H1 (cell line): Measurements from ENCODE around the gene PSIP1. TPM values are rescaled to one million over a fixed set of nuclear protein-coding genes. Genes with fewer than 3 reads are reported as not detected.

ENCODE experiments used
- CTCF ChIA-PET: fragments of 300-600 bp; sonication (Branson Sonifier 250); formaldehyde crosslinking; loops from one replicate; lab custom pipeline; 2021; ENCODE audit not compliant: partially characterized antibody; lab: Charles Lee
- POLR2A ChIA-PET: fragments of 300-600 bp; sonication (Branson Sonifier 250); formaldehyde crosslinking; loops from one replicate; lab custom pipeline; 2021; ENCODE audit warnings: inconsistent platforms; ENCODE audit not compliant: partially characterized antibody; lab: Charles Lee
- DNase-seq, 2 experiments: peaks; one replicate each; pipeline versions ENCODE4 v3.0.0 to v3.0.0-alpha.2; 2010 to 2022; ENCODE audit warnings: low spot score in 2 of 2, low read depth in 1 of 2, mixed read lengths in 1 of 2
- FAIRE-seq: peaks from 2 replicates; lab custom pipeline; 2011; peaks lifted over from hg19 to GRCh38; lab: Jason Lieb, UNC
- H2AFZ ChIP-seq: 2 replicates; pipeline ENCODE4 v1.8.1; 2012; ENCODE audit warnings: low read length, inconsistent platforms
- H2AK5ac ChIP-seq: 2 replicates; pipeline ENCODE4 v1.6.1; 2013; ENCODE audit warnings: low read depth, low read length
- H2BK120ac ChIP-seq: replicated peaks from 2 replicates; pipeline ENCODE3; 2013; ENCODE audit warnings: low read depth, low read length, inconsistent platforms
- H2BK12ac ChIP-seq: 2 replicates; pipeline ENCODE4 v1.6.1; 2013; ENCODE audit warnings: low read depth, low read length
- H2BK15ac ChIP-seq: 2 replicates; pipeline ENCODE4 v1.6.1; 2013; ENCODE audit warnings: low read length
- H2BK20ac ChIP-seq: 2 replicates; pipeline ENCODE4 v1.6.1; 2013; ENCODE audit warnings: low read length
- H2BK5ac ChIP-seq: 2 replicates; pipeline ENCODE4 v1.6.1; 2013; ENCODE audit warnings: low read depth, low read length
- H3K14ac ChIP-seq: 2 replicates; pipeline ENCODE4 v1.6.1; 2013; ENCODE audit warnings: inconsistent platforms; ENCODE audit not compliant: insufficient read length
- H3K18ac ChIP-seq: 2 replicates; pipeline ENCODE4 v1.6.1; 2013; ENCODE audit warnings: low read length; ENCODE audit errors: extremely low read depth
- H3K23ac ChIP-seq: 2 replicates; pipeline ENCODE4 v1.6.1; 2013; ENCODE audit warnings: inconsistent platforms; ENCODE audit not compliant: insufficient read length
- H3K23me2 ChIP-seq: 2 replicates; pipeline ENCODE4 v1.6.1; 2013; ENCODE audit warnings: low read depth, low read length
- H3K27ac ChIP-seq: 2 replicates; pipeline ENCODE4 v1.6.1; 2011; ENCODE audit warnings: low read depth, low read length, inconsistent platforms
- H3K27me3 ChIP-seq, 4 experiments: replicated peaks in 1 of 4; 1 replicate in 1 of 4; 2 replicates in 3 of 4; pipeline versions ENCODE4 v1.6.1 to v1.8.1; 2011 to 2013; ENCODE audit warnings: low read length in 3 of 4, mild to moderate bottlenecking in 3 of 4, inconsistent platforms in 2 of 4, mixed read lengths in 2 of 4, moderate library complexity in 1 of 4; ENCODE audit not compliant: control insufficient read depth in 3 of 4, insufficient read depth in 3 of 4; ENCODE audit errors: extremely low read depth in 1 of 4
- H3K36me3 ChIP-seq, 4 experiments: 2 replicates each; pipeline versions ENCODE4 v1.6.1 to v1.8.1; 2011 to 2013; ENCODE audit warnings: mild to moderate bottlenecking in 4 of 4, low read length in 3 of 4, moderate library complexity in 2 of 4, control low read depth in 1 of 4, inconsistent platforms in 1 of 4; ENCODE audit not compliant: insufficient read depth in 4 of 4, control insufficient read depth in 2 of 4
- H3K4ac ChIP-seq: replicated peaks from 2 replicates; pipeline ENCODE3; 2013; ENCODE audit warnings: low read length, low read depth, mixed read lengths, inconsistent platforms; ENCODE audit not compliant: insufficient read length
- H3K4me1 ChIP-seq, 4 experiments: replicated peaks in 1 of 4; 1 replicate in 1 of 4; 2 replicates in 3 of 4; pipeline versions ENCODE4 v1.6.1 to v1.8.1; 2011 to 2013; ENCODE audit warnings: low read length in 3 of 4, inconsistent platforms in 2 of 4, mixed read lengths in 1 of 4; ENCODE audit not compliant: insufficient read depth in 4 of 4, control insufficient read depth in 3 of 4
- H3K4me2 ChIP-seq, 2 experiments: 2 replicates each; pipeline versions ENCODE4 v1.6.1 to v1.8.1; 2011 to 2013; ENCODE audit warnings: low read depth in 2 of 2, low read length in 2 of 2, control low read depth in 1 of 2, inconsistent platforms in 1 of 2, mild to moderate bottlenecking in 1 of 2; ENCODE audit not compliant: insufficient read depth in 1 of 2
- H3K4me3 ChIP-seq, 4 experiments: fragments of 200-600, 300-600 bp in 1 of 4; sonication (generic), shearing (Covaris generic), sonication (Bioruptor Twin) in 1 of 4; 2 replicates each; pipeline versions ENCODE4 v1.5.1 to v1.8.1; 2011 to 2016; ENCODE audit warnings: low read length in 4 of 4, low read depth in 3 of 4, control low read depth in 2 of 4, inconsistent platforms in 2 of 4, mild to moderate bottlenecking in 2 of 4, mixed read lengths in 1 of 4, moderate library complexity in 1 of 4; ENCODE audit not compliant: insufficient read depth in 2 of 4; ENCODE audit errors: extremely low read depth in 1 of 4
- H3K56ac ChIP-seq: replicated peaks from 2 replicates; pipeline ENCODE3; 2013; ENCODE audit warnings: low read depth, mild to moderate bottlenecking, mixed read lengths, low read length, inconsistent platforms; ENCODE audit not compliant: insufficient read length
- H3K79me1 ChIP-seq: 2 replicates; pipeline ENCODE4 v1.6.1; 2013; ENCODE audit warnings: low read depth, low read length, control low read depth
- H3K79me2 ChIP-seq, 2 experiments: 2 replicates each; pipeline versions ENCODE4 v1.6.1 to v1.8.1; 2012 to 2013; ENCODE audit warnings: low read length in 2 of 2, mild to moderate bottlenecking in 2 of 2, inconsistent platforms in 1 of 2; ENCODE audit not compliant: insufficient read depth in 2 of 2, control insufficient read depth in 1 of 2
- H3K9ac ChIP-seq, 4 experiments: replicated peaks in 1 of 4; 1 replicate in 1 of 4; 2 replicates in 3 of 4; pipeline versions ENCODE4 v1.6.1 to v1.8.1; 2011 to 2013; ENCODE audit warnings: low read depth in 3 of 4, low read length in 3 of 4, control low read depth in 2 of 4, mild to moderate bottlenecking in 2 of 4, moderate library complexity in 2 of 4, inconsistent platforms in 1 of 4; ENCODE audit errors: extremely low read depth in 1 of 4
- H3K9me3 ChIP-seq, 2 experiments: 2 replicates each; pipeline versions ENCODE4 v1.6.1 to v1.8.1; 2012 to 2013; ENCODE audit warnings: mild to moderate bottlenecking in 2 of 2, moderate library complexity in 2 of 2, control low read depth in 1 of 2, inconsistent platforms in 1 of 2, low read depth in 1 of 2, low read length in 1 of 2, mixed read lengths in 1 of 2; ENCODE audit not compliant: insufficient read depth in 2 of 2
- H4K20me1 ChIP-seq, 2 experiments: replicated peaks in 1 of 2; 2 replicates each; pipeline versions ENCODE3 to v1.8.1; 2011 to 2013; ENCODE audit warnings: inconsistent platforms in 2 of 2, low read length in 2 of 2, mild to moderate bottlenecking in 1 of 2; ENCODE audit not compliant: insufficient read depth in 2 of 2, control insufficient read depth in 1 of 2
- H4K5ac ChIP-seq: 2 replicates; pipeline ENCODE4 v1.6.1; 2013; ENCODE audit warnings: low read length, low read depth, mixed read lengths, inconsistent platforms; ENCODE audit not compliant: insufficient read length
- H4K8ac ChIP-seq: 2 replicates; pipeline ENCODE4 v1.8.0; 2013; ENCODE audit warnings: mild to moderate bottlenecking, moderate library complexity, low read length, inconsistent platforms; ENCODE audit not compliant: insufficient read depth; ENCODE audit errors: extremely low read depth
- H4K91ac ChIP-seq: replicated peaks from 2 replicates; pipeline ENCODE3; 2013; ENCODE audit warnings: low read length, mixed read lengths, inconsistent platforms; ENCODE audit not compliant: insufficient read length
- BCL11A ChIP-seq, 2 experiments: IDR thresholded peaks; one replicate each; pipeline ENCODE4 v1.6.1; 2011; ENCODE audit warnings: low read depth in 2 of 2, low read length in 2 of 2, mild to moderate bottlenecking in 2 of 2
- POLR2AphosphoS5 ChIP-seq: IDR thresholded peaks from 2 replicates; pipeline ENCODE4 v1.6.1; 2011; ENCODE audit warnings: low read depth, low read length
- POU5F1 ChIP-seq: IDR thresholded peaks from 2 replicates; pipeline ENCODE4 v1.6.1; 2011; ENCODE audit warnings: low read depth, mild to moderate bottlenecking, low read length, moderate library complexity
- SP1 ChIP-seq: IDR thresholded peaks from 2 replicates; pipeline ENCODE4 v1.6.1; 2011; ENCODE audit warnings: low read depth, low read length
- WGBS, 2 experiments: shearing (Covaris generic) in 1 of 2; methylation state at CpG; one replicate each; pipeline versions ENCODE4 v1.1.6 to v1.1.7; 2013 to 2015; ENCODE audit warnings: low lambda C conversion rate in 2 of 2, mixed read lengths in 2 of 2, inconsistent platforms in 1 of 2, low coverage in 1 of 2, missing lambda C conversion rate in 1 of 2; ENCODE audit not compliant: insufficient replicate concordance in 2 of 2, insufficient coverage in 1 of 2, insufficient read length in 1 of 2; ENCODE audit errors: extremely low coverage in 1 of 2, missing lambda C conversion rate in 1 of 2; 5-methylcytosine and 5-hydroxymethylcytosine counted together
- polyA plus RNA-seq, 7 experiments: library from polyadenylated mRNA; depleted of rRNA in 3 of 7; stranded (reverse) in 5 of 7; unstranded in 2 of 7; fragments of >200 nt in 5 of 7; fragments of 200-250 nt in 2 of 7; gene quantifications; 1 replicate in 5 of 7; 2 replicates in 1 of 7; 4 replicates in 1 of 7; pipeline versions ENCODE4 v1.2.1 to v1.2.3, GENCODE V29; 2011 to 2013; ENCODE audit warnings: missing spikeins in 2 of 7, mixed read lengths in 2 of 7
- total RNA-seq: library from RNA; stranded (reverse); fragmentation: NEBNext Ultra II Directional; extraction: Animal tissue kit (Norgen Biotek cat#: 25700); gene quantifications from 2 replicates; pipeline ENCODE4 v1.2.1, GENCODE V29; 2021

Gene PSIP1
- total and polyA plus RNA-seq, 2 of the 8 experiments (the other 6 are each of a cell fraction or from before 2014, with no cell fraction given) = 63.3 to 387 TPM

DNA sequence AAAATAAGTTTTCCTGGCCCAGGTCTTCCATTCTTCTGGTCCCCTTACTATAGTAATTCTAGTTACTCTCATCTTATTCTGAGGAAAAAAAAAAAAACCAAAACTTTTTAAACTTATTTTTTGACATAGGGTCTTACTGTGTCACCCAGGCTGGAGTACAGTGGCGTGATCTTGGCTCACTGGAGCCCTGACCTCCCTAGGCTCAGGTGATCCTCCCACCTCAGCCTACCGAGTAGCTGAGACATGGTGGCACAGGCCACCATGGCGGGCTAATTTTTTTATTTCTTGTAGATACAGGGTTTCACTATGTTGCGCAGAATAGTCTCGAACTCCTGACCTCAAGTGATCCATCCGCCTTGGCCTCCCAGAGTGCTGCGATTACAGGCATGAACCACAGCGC is 49.7 kb downstream of the PSIP1 start:
- H3K14ac ChIP-seq = no peak overlapping the region
- ChIA-PET POLR2A (interaction anchor here (1.4 to 1.6 kb wide), 5 partner anchors 9 to 70 kb away, joined by 3 to 8 read pairs (median 5); partner anchors contain the start of gene SNAPC3), CTCF (interaction anchor here (0.9 kb wide), 1 partner anchor 47 kb away, joined by 4 read pairs; no protein-coding TSS in a partner anchor)
- WGBS, 2 experiments = 94% methylated on average over 8 of the region's 8 CpGs; no CpG with 5 or more reads in 1 of the 2 experiments
- H3K27ac ChIP-seq = no peak overlapping the region
- H2BK120ac ChIP-seq = no peak overlapping the region
- H2BK12ac ChIP-seq = no peak overlapping the region
- H4K91ac ChIP-seq = no peak overlapping the region
- no peak overlapping the region for H4K5ac ChIP-seq
- H3K27me3 ChIP-seq = no peaks in the 10 kb centered on the region
- H3K4me3 ChIP-seq = no peak overlapping the region
- H2BK15ac ChIP-seq = no peak overlapping the region
- H3K36me3 ChIP-seq = peaks cover 0 to 86% (median 31%) of the 10 kb centered on the region in 4 experiments; a peak in 7 of 8 replicates
- no peaks in the 10 kb centered on the region; the same call in 1 of the 2 replicates for H3K23me2 ChIP-seq
- no peak overlapping the region for H2AK5ac ChIP-seq
- no peaks in the 10 kb centered on the region for H3K79me1 ChIP-seq
- DNase-seq (no peak), FAIRE-seq (no peak)
- no peak overlapping the region for H3K18ac ChIP-seq
- H3K4me2 ChIP-seq = no peak overlapping the region
- no peak overlapping the region for H3K9ac ChIP-seq
- no peak overlapping the region for H3K56ac ChIP-seq
- no peak overlapping the region for H4K8ac ChIP-seq
- no peak overlapping the region for H2BK5ac ChIP-seq
- no peak overlapping the region for H2AFZ ChIP-seq
- no peaks in the 10 kb centered on the region for H3K79me2 ChIP-seq
- H3K4me1 ChIP-seq = no peaks in the 10 kb centered on the region
- no peak overlapping the region for H3K23ac ChIP-seq
- 0 out of 2 replicates have a peak, but pooled peaks have one; percentile 30 for TF ChIP-seq POLR2AphosphoS5
- no peak for TF ChIP-seq POU5F1
- no peak for TF ChIP-seq BCL11A (IDR thresholded peaks at IDR 0.05; ENCODE audit: low read depth in 2 of 2, low read length in 2 of 2)
- TF ChIP-seq SP1 = no peak
- peaks cover 0 to 2% of the 10 kb centered on the region in 2 experiments for H4K20me1 ChIP-seq
- no peak overlapping the region for H3K4ac ChIP-seq
- H3K9me3 ChIP-seq = no peaks in the 10 kb centered on the region
- no peak overlapping the region for H2BK20ac ChIP-seq
